ENCODE data around the gene ATF6.
"Not testable (repeated sequence)": the region's sequence is repeated elsewhere in the genome, so short reads cannot be mapped to it uniquely, and the experiment has no call there.

ATF6 gene

DNA sequence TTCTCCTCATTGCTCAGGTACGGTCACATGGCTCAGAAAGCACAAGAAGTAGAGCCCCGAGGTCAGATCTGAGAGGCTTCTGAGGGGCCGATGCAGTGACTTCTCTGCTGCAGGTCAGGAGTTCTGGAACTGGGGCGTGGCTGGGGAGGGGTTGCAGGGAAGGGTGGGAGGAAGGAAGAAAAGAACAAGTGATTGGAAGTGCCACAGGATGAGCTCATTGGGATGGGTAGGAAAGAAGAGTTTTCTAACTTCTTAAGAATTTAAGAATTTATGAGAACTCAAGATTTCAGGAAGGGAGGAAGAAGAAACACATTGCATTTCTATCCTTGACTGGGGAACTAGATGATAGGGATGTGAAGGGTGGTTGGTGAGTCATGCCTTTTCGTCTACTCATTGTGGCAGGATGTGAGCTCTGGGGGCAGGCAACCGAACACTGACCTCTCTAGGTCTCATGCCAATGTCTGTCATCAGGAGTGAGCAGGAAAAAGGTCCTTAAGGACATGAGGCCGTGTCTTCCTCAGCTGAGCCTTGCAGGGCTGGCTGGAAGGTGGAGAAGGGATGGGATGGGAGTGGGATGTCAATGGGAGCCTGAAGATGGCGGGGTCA is 44.3 kb upstream of the ATF6 start:
- DNase-seq (ENCODE audit: low read depth): peak; percentile 93
- no peak for TF ChIP-seq CTCF (conservative IDR thresholded peaks at IDR 0.05; ENCODE audit: low read length)
- no peak overlapping the region for H3K4me3 ChIP-seq (ENCODE audit: low read length)

GRCh38 chr1:161722406-161722805 is 43.7 kb upstream of the ATF6 start:
- no peak for DNase-seq (ENCODE audit: low read depth)
- H3K4me3 ChIP-seq (ENCODE audit: low read length): no peak overlapping the region
- no peak for TF ChIP-seq CTCF (conservative IDR thresholded peaks at IDR 0.05; ENCODE audit: low read length)

GRCh38 chr1:161723459-161724141 is 42.5 kb upstream of the ATF6 start:
- no peak for TF ChIP-seq CTCF (conservative IDR thresholded peaks at IDR 0.05; ENCODE audit: low read length)
- H3K4me3 ChIP-seq (ENCODE audit: low read length): no peak overlapping the region
- no peak for DNase-seq (ENCODE audit: low read depth)

GRCh38 chr1:161725258-161725907 is 40.7 kb upstream of the ATF6 start:
- not testable (repeated sequence) for DNase-seq (ENCODE audit: low read depth)
- H3K4me3 ChIP-seq (ENCODE audit: low read length): peak overlapping the region; percentile 78

GRCh38 chr1:161725908-161726472 is 40.1 kb upstream of the ATF6 start:
- peak; percentile 49 for DNase-seq (ENCODE audit: low read depth)
- peak; percentile 59 for TF ChIP-seq CTCF (conservative IDR thresholded peaks at IDR 0.05; ENCODE audit: low read length)
- peak overlapping the region; percentile 78 for H3K4me3 ChIP-seq (ENCODE audit: low read length)

GRCh38 chr1:161726473-161727255 is 39.5 kb upstream of the ATF6 start:
- H3K4me3 ChIP-seq (ENCODE audit: low read length): peak overlapping the region; percentile 78
- TF ChIP-seq CTCF (conservative IDR thresholded peaks at IDR 0.05; ENCODE audit: low read length): 0 out of 2 replicates have a peak, but pooled peaks have one; percentile 5
- peak; percentile 80 for DNase-seq (ENCODE audit: low read depth)
